CD4-positive, alpha-beta T cell treated with Interferon alpha-2 for 1 hour (primary cell): Measurements from ENCODE around the gene CST4.
"Not testable (repeated sequence)": the region's sequence is repeated elsewhere in the genome, so short reads cannot be mapped to it uniquely, and the experiment has no call there.

Experiments
- DNase-seq, 2 donors: peaks; one replicate each; pipeline ENCODE4 v3.0.0-alpha.2; 2020 to 2022

Gene CST4

DNA sequence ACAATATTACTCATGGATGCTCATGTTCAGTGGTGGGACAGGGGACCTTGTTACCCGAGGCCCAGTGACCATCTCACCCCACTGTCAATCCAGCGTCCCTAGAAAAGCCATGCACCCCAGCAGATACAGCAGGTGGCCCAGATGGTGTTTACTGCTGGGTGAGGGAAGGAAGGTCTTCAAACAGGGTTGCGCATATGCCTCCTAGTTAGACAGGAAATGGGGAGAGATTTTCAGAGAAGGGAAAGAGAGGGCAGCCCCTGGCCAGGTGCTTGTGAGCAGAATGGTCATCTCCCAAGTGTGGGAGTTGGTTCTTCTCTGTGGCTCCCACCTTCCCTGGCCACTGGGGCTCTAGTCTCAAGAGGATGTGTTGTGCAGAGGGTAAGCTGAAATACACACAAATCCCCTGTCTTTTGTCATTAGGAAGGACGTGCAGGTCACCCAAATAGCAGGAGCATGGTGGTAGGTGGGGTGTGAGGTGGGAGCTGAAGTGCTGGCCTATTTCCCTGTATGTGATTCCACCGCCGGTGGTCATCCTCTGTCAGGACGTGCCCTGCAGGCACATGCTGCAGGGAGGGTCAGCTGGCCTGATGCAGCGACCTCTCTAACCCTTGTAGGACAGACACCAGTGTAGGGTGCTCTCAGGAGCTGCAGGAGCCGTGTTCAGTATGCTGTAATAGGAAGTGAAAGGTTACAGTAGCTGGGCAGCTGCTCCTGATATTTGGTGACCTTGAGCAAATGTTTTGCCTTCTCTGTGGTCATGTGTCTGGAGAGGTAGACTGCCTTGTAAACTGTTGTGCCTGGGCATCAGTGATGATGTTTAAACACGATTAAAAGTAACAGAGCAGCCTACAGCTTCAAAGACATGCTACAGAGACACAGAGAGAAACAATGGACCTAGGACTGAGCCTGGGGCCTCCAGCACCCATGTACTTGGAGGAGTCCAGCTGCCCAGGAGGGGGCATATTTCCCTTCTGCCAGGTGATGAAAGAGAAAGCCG lies 47.9 kb downstream of the CST4 start:
- DNase-seq = no peak

DNA sequence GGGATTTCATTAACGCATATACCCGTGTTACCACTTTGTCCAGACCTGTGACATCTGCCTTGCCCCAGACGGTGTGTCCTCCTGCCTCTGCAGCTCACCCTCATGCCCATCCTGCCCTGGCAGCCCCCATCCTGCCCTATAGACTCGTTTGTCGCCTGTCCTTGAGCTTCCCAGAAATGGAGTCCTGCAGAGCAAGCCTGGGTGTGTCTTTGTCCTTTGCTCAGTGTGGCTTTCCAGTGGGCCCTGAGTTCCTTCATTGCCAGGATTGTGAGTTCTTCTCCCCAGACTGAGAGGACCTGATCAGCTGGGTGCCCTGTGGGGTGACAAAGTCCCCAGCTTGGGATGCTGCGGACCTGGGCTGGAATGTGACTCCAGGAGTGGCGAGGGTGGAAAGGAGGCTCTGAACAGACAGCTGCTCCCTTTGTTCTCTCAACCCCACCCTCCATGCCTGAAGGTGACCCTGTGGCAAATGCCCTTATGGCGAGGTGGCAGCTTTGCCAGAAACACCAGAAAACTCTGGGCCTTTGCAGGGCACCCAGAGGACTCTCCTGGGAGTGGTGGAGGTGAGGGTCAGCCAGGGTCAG lies 48.7 kb downstream of the CST4 start:
- no peak for DNase-seq

DNA sequence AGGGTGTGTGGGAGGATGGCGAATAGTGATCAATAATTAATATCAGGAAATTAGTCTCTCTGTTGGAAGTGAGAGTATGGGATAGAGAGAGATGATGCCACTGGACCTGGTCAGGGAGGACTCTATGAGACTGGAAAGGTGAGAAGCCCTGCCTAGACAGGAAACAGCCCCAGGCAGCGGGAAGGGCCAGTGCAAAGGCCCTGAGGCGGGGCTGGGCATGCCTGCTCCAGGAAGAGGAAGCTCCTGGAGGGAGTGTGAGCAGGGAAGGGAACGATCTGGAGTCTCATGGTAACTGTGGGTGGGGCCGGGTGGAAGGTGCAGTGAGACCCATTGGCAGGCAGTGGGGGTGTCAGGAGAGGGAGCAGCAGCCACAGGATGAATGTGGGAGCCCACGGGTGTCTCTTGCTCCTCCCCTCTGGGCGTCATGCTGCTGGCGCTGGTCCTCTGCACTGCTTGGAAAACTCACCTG lies 49.3 kb downstream of the CST4 start:
- no peak for DNase-seq

DNA sequence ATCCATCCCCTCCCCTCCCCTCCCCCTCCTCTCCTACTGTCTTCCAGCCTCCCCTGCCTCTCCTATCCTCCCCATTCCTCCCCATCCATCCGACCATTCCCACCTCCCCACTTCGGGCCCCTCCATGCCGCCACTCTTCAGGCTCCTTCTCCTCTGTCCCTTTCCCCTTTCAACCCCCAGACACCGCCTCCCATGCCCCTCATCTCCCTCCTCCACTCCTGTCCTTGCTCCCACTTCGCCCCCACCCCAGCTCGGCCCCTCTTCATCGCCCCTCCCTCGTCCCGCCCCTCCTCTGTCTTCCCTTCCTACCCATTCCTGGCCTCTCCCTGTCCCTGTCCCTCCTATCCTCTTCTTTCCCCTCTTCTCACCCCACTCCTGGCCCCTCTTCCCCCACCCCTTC lies 50.5 kb downstream of the CST4 start:
- DNase-seq = no peak

DNA sequence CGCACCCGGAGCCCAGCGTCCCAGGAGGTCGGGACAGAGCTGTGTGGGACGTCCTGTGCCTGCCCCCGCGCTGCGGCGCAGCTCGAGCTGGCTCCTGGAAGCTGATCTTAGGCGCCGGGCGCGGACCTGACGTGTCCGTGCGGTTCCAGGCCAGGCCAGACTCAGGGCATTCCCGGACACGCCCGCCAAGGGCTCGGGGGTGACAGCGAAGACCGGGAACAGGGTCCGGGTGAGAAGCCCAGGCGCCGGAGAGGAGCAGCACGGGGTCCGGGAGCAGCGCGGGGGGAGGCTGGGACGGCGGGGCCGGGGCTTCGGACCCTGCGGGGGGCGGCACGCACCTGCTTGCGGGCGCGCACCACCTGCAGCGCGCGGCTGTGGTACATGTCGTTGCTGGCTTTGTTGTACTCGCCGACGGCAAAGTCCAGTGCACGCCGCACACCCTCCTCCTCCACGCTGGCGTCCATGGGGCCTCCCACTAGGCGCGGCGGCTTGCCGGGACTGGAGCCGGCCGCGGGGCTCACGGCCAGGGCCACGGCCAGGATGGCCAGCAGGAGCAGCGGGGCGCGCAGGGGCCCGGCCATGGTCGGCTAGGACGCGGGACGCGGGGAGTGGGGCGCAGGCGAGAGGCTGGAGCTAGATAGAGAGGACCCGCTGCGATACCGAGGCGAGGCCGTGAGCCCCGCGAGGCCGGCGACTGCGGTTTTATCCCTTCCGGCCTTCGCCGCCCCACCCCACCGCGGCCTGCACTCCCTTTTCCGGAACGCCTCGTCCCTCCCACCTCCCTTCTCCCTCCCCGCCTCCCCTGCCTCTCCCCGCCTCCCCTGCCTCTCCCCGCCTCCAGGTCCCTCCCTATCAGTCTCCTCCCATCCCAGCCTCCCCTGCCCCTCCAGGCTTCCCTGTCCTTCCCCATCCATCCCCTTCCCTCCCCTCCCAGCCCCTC lies 51.3 kb downstream of the CST4 start, which contains the start of gene CST3:
TSS of gene CST3 (minus strand) at position 674 of the 940 bp plus-strand sequence. CDS start at position 581, 93 bp downstream.
- DNase-seq = peak in 1 of 2 donors; percentile 36

DNA sequence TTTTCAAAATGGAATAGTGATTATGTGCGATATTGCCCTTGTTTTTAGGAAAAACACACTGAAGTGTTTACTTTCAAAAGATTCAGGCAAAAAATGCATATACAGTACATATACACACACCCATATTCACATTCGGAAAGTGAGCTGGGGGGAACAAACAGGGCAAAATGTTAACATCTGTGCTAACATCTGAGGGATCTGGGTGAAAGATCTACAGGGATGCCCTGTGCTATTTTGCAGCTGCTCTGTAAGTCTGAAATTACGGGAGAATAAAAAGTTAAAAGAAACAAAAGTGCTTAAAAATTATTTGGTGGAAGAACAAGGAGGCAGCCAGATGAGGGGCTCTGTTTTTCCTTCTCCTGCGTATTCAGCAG lies 51.9 kb downstream of the CST4 start:
- DNase-seq = no peak

DNA sequence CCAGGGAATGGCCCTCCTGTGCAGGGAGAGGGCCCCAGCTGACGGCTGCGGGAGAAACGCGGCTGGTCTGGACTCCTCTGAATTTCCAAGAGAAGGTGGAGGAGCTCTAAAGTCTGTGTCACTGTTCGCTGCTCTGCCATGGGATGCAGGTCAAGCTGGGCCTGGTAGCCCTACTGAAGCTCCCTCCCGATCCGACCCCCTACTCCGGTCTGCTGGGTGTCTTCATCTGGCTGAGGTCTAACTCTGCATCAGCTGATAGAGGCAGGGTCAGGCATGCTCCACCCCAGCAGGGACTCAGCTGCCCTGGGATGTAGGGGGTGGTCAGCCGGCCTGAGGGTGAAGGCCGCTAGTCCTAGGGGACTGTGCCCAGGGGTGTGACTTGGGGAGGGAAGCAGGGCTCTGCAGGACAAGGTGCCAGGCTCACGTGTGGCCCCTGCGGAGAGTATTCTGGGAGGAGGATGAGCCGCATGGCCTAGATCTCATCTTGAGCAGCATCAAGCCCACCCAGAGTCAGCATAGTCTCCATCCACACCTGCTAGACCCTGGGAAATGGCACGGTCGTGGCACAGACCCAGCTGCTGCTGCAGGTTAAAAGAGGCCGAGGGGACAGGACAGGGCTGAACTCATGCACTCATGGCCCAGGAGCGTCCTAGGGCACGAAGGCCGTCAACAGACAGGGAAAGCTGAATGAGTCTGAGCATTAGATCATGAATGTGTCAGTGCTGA lies 52.5 kb downstream of the CST4 start:
- no peak for DNase-seq

DNA sequence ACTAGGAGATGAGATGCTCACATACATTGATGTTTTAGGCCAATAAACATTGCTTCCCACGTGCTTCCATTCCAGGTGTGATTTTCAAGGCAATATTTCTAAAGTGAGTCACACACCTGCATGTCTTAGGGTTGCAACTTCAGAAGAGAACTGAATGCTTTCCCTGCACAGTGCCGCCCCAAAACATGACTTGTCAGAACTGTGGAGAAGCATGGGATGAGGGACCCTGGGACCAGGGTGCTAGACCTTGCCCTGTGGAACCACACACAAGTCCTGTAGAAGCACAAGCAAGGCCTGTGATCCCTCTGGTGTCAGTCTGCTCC lies 53.1 kb downstream of the CST4 start:
- not testable (repeated sequence) for DNase-seq
